K562 (cell line): ENCODE results near the gene ZNF569. TPM values are rescaled to one million over a fixed set of nuclear protein-coding genes. Genes with fewer than 3 reads are reported as not detected.

Experiments used
- BRF1 ChIP-seq: IDR thresholded peaks from 3 replicates; pipeline ENCODE4 v1.6.1; 2011; ENCODE audit warnings: borderline replicate concordance, mild to moderate bottlenecking; ENCODE audit not compliant: insufficient read length; ENCODE audit errors: extremely low read depth
- C11orf30 ChIP-seq: fragments of 450-650 bp; IDR thresholded peaks from 2 replicates; pipeline ENCODE4 v1.6.1; 2016; ENCODE audit warnings: low read depth, mild to moderate bottlenecking
- CHD7 ChIP-seq: fragments of 200-600 bp; sonication (generic); IDR thresholded peaks from one replicate; pipeline ENCODE4 v1.6.1; 2012; ENCODE audit warnings: mild to moderate bottlenecking, low read depth, low read length, inconsistent platforms
- CREBBP ChIP-seq: IDR thresholded peaks from one replicate; pipeline ENCODE4 v1.6.1; 2012; ENCODE audit warnings: low read depth, mild to moderate bottlenecking, control low read depth, inconsistent platforms, low read length
- MTA3 ChIP-seq: fragments of 450-650 bp; formaldehyde crosslinking; IDR thresholded peaks from 2 replicates; pipeline ENCODE4 v1.6.1; 2017; ENCODE audit warnings: mild to moderate bottlenecking, borderline replicate concordance
- MXI1 ChIP-seq: IDR thresholded peaks from 2 replicates; pipeline ENCODE4 v1.6.1; 2011; ENCODE audit warnings: low read depth, mild to moderate bottlenecking, improper control_type of control experiment, low read length
- NFIC ChIP-seq: fragments of 450-650 bp; IDR thresholded peaks from 2 replicates; pipeline ENCODE4 v1.6.1; 2017; ENCODE audit warnings: mild to moderate bottlenecking, inconsistent platforms
- PCBP1 ChIP-seq: fragments of 200-400 bp; formaldehyde crosslinking; IDR thresholded peaks from 2 replicates; pipeline ENCODE4 v1.6.1; 2018; ENCODE audit warnings: mild to moderate bottlenecking, low read depth, low read length; ENCODE audit not compliant: poor library complexity, severe bottlenecking
- PREB ChIP-seq: sonication (generic); formaldehyde crosslinking; IDR thresholded peaks from 2 replicates; pipeline ENCODE4 v1.8.1; 2023; ENCODE audit warnings: mild to moderate bottlenecking, missing genetic modification reagents
- ZBTB11 ChIP-seq, 3 experiments: fragments of 200-800 bp in 1 of 3; fragments of 250-450 bp in 1 of 3; fragments of 450-650 bp in 1 of 3; sonication (Bioruptor Pico) in 1 of 3; sonication (Bioruptor generic) in 1 of 3; formaldehyde crosslinking in 1 of 3; IDR thresholded peaks; 2 replicates each; pipeline versions ENCODE4 v1.6.1 to v1.8.0; 2016 to 2022; ENCODE audit warnings: mild to moderate bottlenecking in 2 of 3, missing genetic modification characterization in 2 of 3, missing compliant biosample characterization in 1 of 3, moderate library complexity in 1 of 3
- polyA plus RNA-seq, 8 experiments: library from polyadenylated mRNA; depleted of rRNA in 4 of 8; stranded (reverse) in 5 of 8; unstranded in 3 of 8; fragments of >200 nt; fragmentation: Nextera tagmentation in 2 of 8; fragmentation: Illumina TruSeq in 1 of 8; extraction: Ambion mirVana in 2 of 8; extraction: Trizol in 1 of 8; gene quantifications; 2 replicates each; pipeline versions ENCODE4 v1.2.1 to v1.2.3, GENCODE V29; 2011 to 2014; ENCODE audit warnings: inconsistent platforms in 1 of 8, missing spikeins in 1 of 8
- total RNA-seq, 7 experiments: library from RNA; depleted of rRNA in 6 of 7; stranded (reverse); fragments of >200 nt in 6 of 7; fragmentation: Illumina TruSeq in 2 of 7; extraction: Trizol in 2 of 7; gene quantifications; 2 replicates each; pipeline versions ENCODE4 v1.2.1 to v1.2.3, GENCODE V29; 2011 to 2021; ENCODE audit warnings: low replicate concordance in 1 of 7

ZNF569 gene
- total and polyA plus RNA-seq, 9 of the 15 experiments (the other 6 are each of a cell fraction or from before 2014, with no cell fraction given) = 2.1 to 5.7 (median 4.5) TPM

GRCh38 chr19:37466798-37467607, at the start of gene ZNF569 (continued):
- TF ChIP-seq CHD7 = no peak
- peak; percentile 93 to 99 (median 98) for TF ChIP-seq ZBTB11 (CRISPR knock-in tag; IDR thresholded peaks at IDR 0.05)
- no peak for TF ChIP-seq PREB (CRISPR knock-in tag)
- TF ChIP-seq PCBP1 = no peak
- 0 out of 2 replicates have a peak, but pooled peaks have one; percentile 44 for TF ChIP-seq MTA3
- TF ChIP-seq NFIC = no peak
- no peak for TF ChIP-seq CREBBP
- TF ChIP-seq BRF1 = no peak
- peak; percentile 29 for TF ChIP-seq C11orf30
- TF ChIP-seq MXI1 = no peak
